IMR-90 (cell line): Measurements from ENCODE around the gene RANBP2. TPM values are rescaled to one million over a fixed set of nuclear protein-coding genes. Genes with fewer than 3 reads are reported as not detected.

Experiments used
- ATAC-seq: fragments of 200-7000 bp; cut with Tn5 transposase; 2 replicates; pipeline ENCODE4 v1.9.1; 2020; ENCODE audit warnings: low read depth, mild to moderate bottlenecking, moderate library complexity
- BruUV-seq: library from RNA; stranded (reverse); fragments of 400-500 nt; replicated peaks from 2 replicates; lab custom pipeline; 2021; lab: Mats Ljungman, UMichigan
- CTCF ChIA-PET: fragments of 300-600 bp; formaldehyde crosslinking; extraction: SDS; loops from one replicate; lab custom pipeline; 2021; ENCODE audit warnings: antibody characterized with exemption; lab: Yijun Ruan, JAX
- POLR2A ChIA-PET: fragments of 300-600 bp; sonication (Branson Sonifier 250); formaldehyde crosslinking; loops from one replicate; lab custom pipeline; 2022; ENCODE audit warnings: antibody characterized with exemption; ENCODE audit not compliant: unreplicated experiment; lab: Charles Lee
- DNase-seq: peaks from one replicate; pipeline ENCODE4 v3.0.0; 2013
- H2AFZ ChIP-seq: replicated peaks from 2 replicates; pipeline ENCODE3; 2013; ENCODE audit warnings: low read length, mild to moderate bottlenecking; ENCODE audit not compliant: poor library complexity
- H2AK5ac ChIP-seq: 2 replicates; pipeline ENCODE4 v1.6.1; 2013; ENCODE audit warnings: low read depth, low read length, inconsistent platforms
- H2AK9ac ChIP-seq: replicated peaks from 2 replicates; pipeline ENCODE3; 2013; ENCODE audit warnings: mild to moderate bottlenecking, low read depth, low read length, moderate library complexity; ENCODE audit not compliant: poor library complexity
- H2BK120ac ChIP-seq: 2 replicates; pipeline ENCODE4 v1.6.1; 2013; ENCODE audit warnings: low read depth, low read length, inconsistent platforms
- H2BK15ac ChIP-seq: 3 replicates; pipeline ENCODE4 v1.6.1; 2013; ENCODE audit warnings: low read depth, low read length, inconsistent platforms
- H2BK20ac ChIP-seq: 2 replicates; pipeline ENCODE4 v1.6.1; 2013; ENCODE audit warnings: low read depth, mild to moderate bottlenecking, inconsistent platforms, low read length, moderate library complexity
- H2BK5ac ChIP-seq: 2 replicates; pipeline ENCODE4 v1.6.1; 2013; ENCODE audit warnings: mild to moderate bottlenecking, low read depth, low read length, inconsistent platforms; ENCODE audit not compliant: poor library complexity, severe bottlenecking
- H3K14ac ChIP-seq: replicated peaks from 2 replicates; pipeline ENCODE4 v1.6.1; 2013; ENCODE audit warnings: low read depth, low read length, inconsistent platforms
- H3K18ac ChIP-seq: 2 replicates; pipeline ENCODE4 v1.6.1; 2013; ENCODE audit warnings: low read depth, low read length, control low read depth
- H3K23ac ChIP-seq: 2 replicates; pipeline ENCODE4 v1.6.1; 2013; ENCODE audit warnings: low read depth, low read length, inconsistent platforms
- H3K27ac ChIP-seq: 2 replicates; pipeline ENCODE4 v1.5.1; 2013; ENCODE audit warnings: mild to moderate bottlenecking, control low read depth, low read length; ENCODE audit not compliant: insufficient read depth
- H3K27me3 ChIP-seq: 2 replicates; pipeline ENCODE4 v1.6.1; 2013; ENCODE audit warnings: low read length; ENCODE audit not compliant: control insufficient read depth, insufficient read depth
- H3K36me3 ChIP-seq: 2 replicates; pipeline ENCODE4 v1.6.1; 2013; ENCODE audit warnings: low read length, mixed read lengths; ENCODE audit not compliant: control insufficient read depth, insufficient read depth
- H3K4ac ChIP-seq: 2 replicates; pipeline ENCODE4 v1.6.1; 2013; ENCODE audit warnings: low read depth, low read length, inconsistent platforms
- H3K4me1 ChIP-seq: 2 replicates; pipeline ENCODE4 v1.6.1; 2013; ENCODE audit warnings: low read length, mixed read lengths; ENCODE audit not compliant: control insufficient read depth, insufficient read depth
- H3K4me2 ChIP-seq: 2 replicates; pipeline ENCODE4 v1.6.1; 2013; ENCODE audit warnings: low read depth, mild to moderate bottlenecking, control low read depth, low read length, moderate library complexity
- H3K4me3 ChIP-seq: 2 replicates; pipeline ENCODE4 v1.5.1; 2013; ENCODE audit warnings: low read depth, mild to moderate bottlenecking, control low read depth, low read length, moderate library complexity; ENCODE audit not compliant: insufficient read depth
- H3K56ac ChIP-seq: 2 replicates; pipeline ENCODE4 v1.6.1; 2013; ENCODE audit warnings: low read length, inconsistent platforms; ENCODE audit not compliant: insufficient read depth; ENCODE audit errors: extremely low read depth
- H3K79me1 ChIP-seq, 2 experiments: 2 replicates each; pipeline ENCODE4 v1.6.1; 2013; ENCODE audit warnings: low read length in 2 of 2, inconsistent platforms in 1 of 2, low read depth in 1 of 2
- H3K9ac ChIP-seq: 2 replicates; pipeline ENCODE4 v1.6.1; 2013; ENCODE audit warnings: low read depth, low read length, control low read depth
- H3K9me1 ChIP-seq: 2 replicates; pipeline ENCODE4 v1.6.1; 2013; ENCODE audit warnings: low read length, inconsistent platforms; ENCODE audit not compliant: insufficient read depth
- H3K9me3 ChIP-seq: 2 replicates; pipeline ENCODE4 v1.6.1; 2013; ENCODE audit warnings: low read length; ENCODE audit not compliant: control insufficient read depth, insufficient read depth
- H4K20me1 ChIP-seq: 2 replicates; pipeline ENCODE4 v1.6.1; 2013; ENCODE audit warnings: low read length, inconsistent platforms; ENCODE audit not compliant: insufficient read depth
- H4K5ac ChIP-seq: 2 replicates; pipeline ENCODE4 v1.6.1; 2013; ENCODE audit warnings: mild to moderate bottlenecking, low read depth, low read length, control low read depth
- H4K8ac ChIP-seq, 2 experiments: 2 replicates each; pipeline ENCODE4 v1.6.1; 2013; ENCODE audit warnings: low read depth in 2 of 2, low read length in 2 of 2, control low read depth in 1 of 2, inconsistent platforms in 1 of 2
- H4K91ac ChIP-seq: 2 replicates; pipeline ENCODE4 v1.6.1; 2013; ENCODE audit warnings: low read depth, low read length, inconsistent platforms; ENCODE audit not compliant: insufficient read depth
- BHLHE40 ChIP-seq: fragments of 150-350 bp; IDR thresholded peaks from 2 replicates; pipeline ENCODE4 v1.6.1; 2016; ENCODE audit warnings: mild to moderate bottlenecking, low read depth, low read length
- CEBPB ChIP-seq: IDR thresholded peaks from 2 replicates; pipeline ENCODE4 v1.6.1; 2012; ENCODE audit warnings: low read depth, low read length, improper control_type of control experiment
- CHD1 ChIP-seq: IDR thresholded peaks from 2 replicates; pipeline ENCODE4 v1.6.1; 2012; ENCODE audit warnings: low read depth, low read length, improper control_type of control experiment
- CTCF ChIP-seq: conservative IDR thresholded peaks from 2 replicates; pipeline ENCODE4 v1.5.1; 2012; ENCODE audit warnings: mild to moderate bottlenecking, low read depth, low read length, improper control_type of control experiment
- ELK1 ChIP-seq: fragments of 150-350 bp; IDR thresholded peaks from 2 replicates; pipeline ENCODE4 v1.6.1; 2016; ENCODE audit warnings: low read depth, mild to moderate bottlenecking, low read length, moderate library complexity, borderline replicate concordance
- MAFK ChIP-seq: IDR thresholded peaks from 2 replicates; pipeline ENCODE4 v1.6.1; 2012; ENCODE audit warnings: low read depth, low read length, improper control_type of control experiment
- MAZ ChIP-seq: IDR thresholded peaks from 2 replicates; pipeline ENCODE4 v1.6.1; 2012; ENCODE audit warnings: low read depth, mild to moderate bottlenecking, low read length, improper control_type of control experiment, moderate library complexity, borderline replicate concordance
- MXI1 ChIP-seq: IDR thresholded peaks from 2 replicates; pipeline ENCODE4 v1.6.1; 2012; ENCODE audit warnings: low read depth, mild to moderate bottlenecking, low read length, moderate library complexity, borderline replicate concordance
- NFE2L2 ChIP-seq: fragments of 150-350 bp; IDR thresholded peaks from 2 replicates; pipeline ENCODE4 v1.6.1; 2016; ENCODE audit warnings: low read depth, mild to moderate bottlenecking, low read length
- POLR2A ChIP-seq: IDR thresholded peaks from 2 replicates; pipeline ENCODE4 v1.6.1; 2012; ENCODE audit warnings: mild to moderate bottlenecking, low read depth, low read length
- RFX5 ChIP-seq: IDR thresholded peaks from 2 replicates; pipeline ENCODE4 v1.8.0; 2012; ENCODE audit warnings: low read depth, mild to moderate bottlenecking, low read length, moderate library complexity
- SMC3 ChIP-seq: fragments of 150-350 bp; IDR thresholded peaks from 2 replicates; pipeline ENCODE4 v1.6.1; 2016; ENCODE audit warnings: low read depth, mild to moderate bottlenecking, antibody characterized with exemption, low read length, moderate library complexity
- WGBS, 2 experiments: methylation state at CpG; one replicate each; pipeline versions ENCODE4 v1.1.5 to v1.1.7; 2013; ENCODE audit warnings: missing lambda C conversion rate in 2 of 2; ENCODE audit not compliant: insufficient read length in 1 of 2; ENCODE audit errors: extremely low coverage in 2 of 2; 5-methylcytosine and 5-hydroxymethylcytosine counted together
- dilution Hi-C: fragments of 300-500 bp; cut with HindIII; formaldehyde crosslinking; loops from one replicate; pipeline ENCODE4 v1.14.3; 2018; ENCODE audit warnings: low sequenced_read_pairs; ENCODE audit not compliant: unreplicated experiment
- in situ Hi-C: fragments of 300-500 bp; cut with MboI; formaldehyde crosslinking; loops from 3 replicates; pipeline ENCODE4 v1.14.3; 2019; ENCODE audit warnings: low sequenced_read_pairs, inconsistent platforms, mixed read lengths
- intact Hi-C: fragments of 100-400 bp; cut with micrococcal nuclease; formaldehyde crosslinking; loops from 2 replicates; pipeline ENCODE4 v1.10.0; 2022
- polyA plus RNA-seq, 3 experiments: library from polyadenylated mRNA; depleted of rRNA; stranded (reverse); fragments of >200 nt; gene quantifications; 2 replicates each; pipeline ENCODE4 v1.2.3, GENCODE V29; 2012; ENCODE audit warnings: low replicate concordance in 1 of 3
- total RNA-seq: library from RNA; depleted of rRNA; stranded (reverse); fragments of >200 nt; gene quantifications from 2 replicates; pipeline ENCODE4 v1.2.3, GENCODE V29; 2012

Gene RANBP2
- total and polyA plus RNA-seq, 2 of the 4 experiments (the other 2 are of a cell fraction), result 9.8 to 64.9 TPM

- Histone ChIP-seq H3K9ac (no peak overlapping the region), H3K27ac (no peak overlapping the region), H2AFZ (no peak overlapping the region), H3K79me1 (no peaks in the 10 kb centered on the region), H3K9me3 (no peaks in the 10 kb centered on the region), H3K4me1 (no peaks in the 10 kb centered on the region), H3K56ac (no peak overlapping the region), H4K8ac (no peak overlapping the region), H2BK20ac (no peak overlapping the region), H4K5ac (no peak overlapping the region), H2AK5ac (no peak overlapping the region), H4K91ac (no peak overlapping the region), H2BK15ac (no peak overlapping the region), H3K18ac (no peak overlapping the region), H3K4me2 (no peak overlapping the region), H3K14ac (no peak overlapping the region), H3K27me3 (no peaks in the 10 kb centered on the region), H3K4ac (no peak overlapping the region), H3K23ac (no peak overlapping the region), H2BK5ac (no peak overlapping the region), H3K4me3 (no peak overlapping the region), H2BK120ac (no peak overlapping the region), H3K9me1 (no peaks in the 10 kb centered on the region), H3K36me3 (no peaks in the 10 kb centered on the region), H4K20me1 (no peaks in the 10 kb centered on the region), H2AK9ac (no peak overlapping the region)
- no peak for TF ChIP-seq MAZ
- no peak for TF ChIP-seq NFE2L2
- no peak for TF ChIP-seq CHD1
- TF ChIP-seq POLR2A, result no peak
- TF ChIP-seq MXI1, result no peak
- no peak for TF ChIP-seq SMC3
- TF ChIP-seq CTCF, result no peak
- TF ChIP-seq ELK1, result no peak
- no peak for TF ChIP-seq RFX5
- no peak for TF ChIP-seq CEBPB
- TF ChIP-seq MAFK, result no peak
- TF ChIP-seq BHLHE40, result no peak
- in situ Hi-C loops, result no loop called here
- no peak for DNase-seq
- CTCF ChIA-PET, result no interaction called here
- dilution Hi-C loops, result no loop called here
- ATAC-seq, result no peak
- WGBS, 2 experiments, result 100% methylated on average over 2 of the region's 3 CpGs; no CpG with 5 or more reads in 1 of the 2 experiments
- intact Hi-C loops, result no loop called here
- no TSS peak for BruUV-seq
- POLR2A ChIA-PET, result no interaction called here
Observed at GRCh38 chr2:108825736-108826135, 106.5 kb downstream of the RANBP2 start.
